ENCODE measurements around the gene NSFL1C. TPM values are rescaled to one million over a fixed set of nuclear protein-coding genes. Genes with fewer than 3 reads are reported as not detected.

The NSFL1C gene
- 105 to 128 TPM (median 113 TPM) in 5 replicates for total RNA-seq (2022; extraction: Qiagen RNA extraction)

DNA sequence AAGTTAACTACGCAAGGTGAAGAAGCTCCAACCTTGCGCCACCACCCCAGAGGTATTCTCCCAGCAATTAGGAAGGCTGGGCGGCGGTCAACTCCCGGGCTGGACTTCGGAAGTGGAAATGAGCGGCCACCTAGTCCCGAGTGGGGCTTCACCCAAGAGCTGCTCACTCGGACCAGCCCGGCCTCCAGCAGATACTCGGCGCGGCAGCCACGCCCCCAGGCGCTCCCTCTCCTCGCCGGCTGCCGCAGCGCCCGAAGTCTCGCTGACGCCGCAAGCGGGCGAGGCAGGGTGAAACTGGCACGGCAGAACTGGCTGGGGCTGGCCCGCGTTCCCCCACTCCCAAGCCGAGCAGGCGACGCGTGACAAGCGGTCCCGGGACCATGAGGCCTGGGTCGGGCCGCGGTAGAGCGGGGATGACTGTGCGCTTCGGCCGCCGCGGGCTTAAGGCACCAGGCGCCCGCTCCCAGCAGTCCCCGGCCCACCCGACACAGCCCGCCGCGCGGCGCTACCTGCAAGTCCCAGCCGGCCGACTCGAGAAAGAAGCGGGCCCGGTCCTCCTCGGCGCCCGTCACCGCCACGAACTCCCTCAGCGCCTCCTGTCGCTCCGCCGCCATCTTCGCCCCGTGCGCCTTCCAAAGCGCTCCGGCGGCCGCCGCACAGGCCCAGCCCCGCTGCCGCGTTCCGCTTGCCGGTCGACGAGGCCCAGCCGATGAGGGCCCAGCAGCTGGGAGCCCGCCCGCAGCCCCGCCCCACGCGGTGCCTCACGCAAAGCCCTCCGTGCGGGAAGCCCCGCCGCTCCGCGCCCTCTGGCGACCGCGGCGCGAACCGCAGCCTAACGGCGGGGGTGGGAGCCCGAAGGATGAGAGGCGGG, at the start of gene NSFL1C:
Gene NSFL1C (minus strand): TSS at position 639 of the 871 bp plus-strand sequence. CDS start 25 bp downstream, at position 614.

DNA sequence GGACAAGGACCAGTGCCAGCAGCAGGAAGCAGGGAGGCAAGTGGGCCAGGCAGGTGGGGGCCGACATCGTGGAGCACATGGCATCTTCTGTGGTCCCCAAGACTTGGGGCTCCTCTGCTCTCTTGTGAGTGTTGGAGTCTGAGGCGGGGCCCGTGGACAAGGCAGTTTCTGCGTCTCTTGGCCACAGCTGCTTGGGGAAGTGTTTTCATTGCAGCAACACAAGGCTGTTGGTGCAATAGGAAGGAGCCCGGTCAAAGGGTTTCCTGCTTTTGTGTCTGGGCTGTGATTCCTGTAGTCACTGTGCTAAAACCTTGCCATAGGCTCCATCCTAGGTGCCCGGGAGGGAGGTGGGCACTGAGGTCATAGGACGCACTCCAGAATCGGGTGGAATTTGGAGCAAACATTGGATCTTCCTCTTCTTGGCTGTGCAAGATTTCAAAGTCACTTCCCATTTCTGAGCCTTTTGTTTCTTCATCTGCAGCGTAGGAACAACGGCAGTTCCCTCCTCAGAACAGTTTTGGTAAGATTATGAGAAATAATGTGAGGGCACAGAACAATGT, 24.7 kb upstream of the NSFL1C start, which contains the start of gene SIRPB2:
Gene SIRPB2 (minus strand): TSS at position 140 of the 560 bp plus-strand sequence. CDS start 61 bp downstream, at position 79.

DNA sequence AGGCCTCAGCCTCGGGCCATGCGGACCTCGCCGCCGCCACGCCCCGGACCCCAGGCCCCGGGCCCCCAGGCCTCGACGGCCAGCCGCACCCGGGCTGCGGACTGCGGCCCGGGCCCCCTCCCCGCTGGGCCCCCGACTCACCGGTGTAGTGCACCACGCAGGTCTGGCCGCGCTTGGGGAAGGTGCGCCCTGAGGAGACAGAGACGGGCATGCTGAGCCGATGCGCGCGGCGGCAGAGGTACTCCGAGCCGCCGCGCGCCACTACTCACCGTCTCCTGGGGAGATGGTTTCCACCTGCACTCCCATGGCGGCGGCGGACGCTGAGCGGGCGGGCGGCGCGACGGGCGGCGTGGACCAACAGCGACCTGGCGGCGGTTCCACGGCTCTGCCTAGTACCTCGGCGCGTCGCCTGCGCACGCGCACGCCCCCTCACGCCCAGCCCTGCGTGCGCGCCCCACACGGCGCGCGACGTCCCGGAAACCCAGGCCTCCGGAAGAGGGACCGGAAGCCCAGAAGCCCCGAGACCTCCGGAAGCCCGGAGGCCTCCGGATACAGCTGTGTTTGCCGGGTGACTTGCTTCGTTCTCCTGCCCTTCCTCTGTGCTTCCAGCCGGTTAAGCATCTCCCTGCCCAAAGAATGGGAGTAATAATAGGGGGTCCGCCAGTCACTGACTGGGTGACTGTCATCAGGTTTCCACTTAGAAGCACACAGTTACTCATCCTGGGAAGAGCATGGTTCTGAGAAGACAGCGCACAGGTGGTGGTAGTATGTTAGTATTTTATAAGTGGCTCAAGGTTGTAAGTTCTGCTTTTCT, 73.7 kb downstream of the NSFL1C start, which contains the start of gene FKBP1A:
Gene FKBP1A (minus strand): TSS at position 362 of the 814 bp plus-strand sequence. CDS start 56 bp downstream, at position 306.

Other genes with a start within 250 kb of the NSFL1C start
- gene RAD21L1, start 240.8 kb downstream of the NSFL1C start, total RNA-seq (2022; extraction: Qiagen RNA extraction): not detected in 5 replicates
- 3.3 to 4.7 TPM (median 4.2 TPM) in 5 replicates for gene SNPH, start 200.6 kb downstream of the NSFL1C start, total RNA-seq (2022; extraction: Qiagen RNA extraction)
- 1.4 to 2.4 TPM (median 1.8 TPM) in 5 replicates for gene SDCBP2, start 137.7 kb downstream of the NSFL1C start, total RNA-seq (2022; extraction: Qiagen RNA extraction)
- gene FKBP1A, start 73.8 kb downstream of the NSFL1C start, total RNA-seq (2022; extraction: Qiagen RNA extraction): 503 to 525 TPM (median 509 TPM) in 5 replicates
- not detected in 5 replicates for gene SIRPB2, start 24.6 kb upstream of the NSFL1C start, total RNA-seq (2022; extraction: Qiagen RNA extraction)
- gene SIRPD, start 90.9 kb upstream of the NSFL1C start, total RNA-seq (2022; extraction: Qiagen RNA extraction): not detected in 5 replicates
- gene SIRPB1, start 153.2 kb upstream of the NSFL1C start, total RNA-seq (2022; extraction: Qiagen RNA extraction): 0.41 to 0.56 TPM (median 0.43 TPM) in 5 replicates
- gene SIRPG, start 190.9 kb upstream of the NSFL1C start, total RNA-seq (2022; extraction: Qiagen RNA extraction): not detected in 5 replicates

Measured in A549 treated with AZD2906 at 1 μM for 4 hours (cell line).